Progenitor cell of endocrine pancreas (in vitro differentiated cells): ENCODE data around the gene NAV2. TPM values are rescaled to one million over a fixed set of nuclear protein-coding genes. Genes with fewer than 3 reads are reported as not detected.
A peak's percentile ranks its signal among the peaks of the same experiment; 100 is the strongest.
"Not testable (repeated sequence)": the region's sequence is repeated elsewhere in the genome, so short reads cannot be mapped to it uniquely, and the experiment has no call there.

ENCODE experiments used
- DNase-seq: peaks from one replicate; pipeline ENCODE4 v3.0.0; 2021; ENCODE audit warnings: low spot score; ENCODE audit not compliant: unreplicated experiment
- H3K27ac Mint-ChIP-seq: 2 replicates; pipeline ENCODE4 v1.8.0; 2021; ENCODE audit warnings: mild to moderate bottlenecking, moderate library complexity, mixed read lengths
- H3K27me3 Mint-ChIP-seq: 2 replicates; pipeline ENCODE4 v1.8.0; 2021; ENCODE audit warnings: mixed read lengths
- H3K36me3 Mint-ChIP-seq: 2 replicates; pipeline ENCODE4 v1.8.0; 2022; ENCODE audit warnings: mixed read lengths; ENCODE audit not compliant: insufficient read depth
- H3K4me1 Mint-ChIP-seq: 2 replicates; pipeline ENCODE4 v1.8.0; 2021; ENCODE audit warnings: low read depth, mixed read lengths
- H3K4me3 Mint-ChIP-seq: 2 replicates; pipeline ENCODE4 v1.8.0; 2021; ENCODE audit warnings: low read depth, mild to moderate bottlenecking, moderate library complexity, mixed read lengths
- H3K9me3 Mint-ChIP-seq: 2 replicates; pipeline ENCODE4 v1.8.0; 2021; ENCODE audit warnings: low read depth, mixed read lengths
- total RNA-seq: library from RNA; stranded (reverse); gene quantifications from 2 replicates; pipeline ENCODE4 v1.2.1, GENCODE V29; 2021
- TF ChIP-seq, protein P1 (sequence below): fragments of 200-600 bp; sonication (generic); IDR thresholded peaks from one replicate; pipeline ENCODE4 v1.5.0; 2021; ENCODE audit warnings: antibody characterized with exemption, mild to moderate bottlenecking; ENCODE audit not compliant: unreplicated experiment

NAV2 gene
- total RNA-seq, 1 donor from 2014 or later = 88.3 TPM

GRCh38 chr11:20002312-20003216 lies 289.9 kb downstream of the NAV2 start:
- Mint-ChIP-seq H3K27ac (peak overlapping the region; percentile 94), H3K9me3 (no peaks in the 10 kb centered on the region), H3K27me3 (no peaks in the 10 kb centered on the region), H3K36me3 (no peaks in the 10 kb centered on the region), H3K4me1 (peaks cover 67% of the 10 kb centered on the region), H3K4me3 (peak overlapping the region; percentile 27)
- TF ChIP-seq, protein P1, sequence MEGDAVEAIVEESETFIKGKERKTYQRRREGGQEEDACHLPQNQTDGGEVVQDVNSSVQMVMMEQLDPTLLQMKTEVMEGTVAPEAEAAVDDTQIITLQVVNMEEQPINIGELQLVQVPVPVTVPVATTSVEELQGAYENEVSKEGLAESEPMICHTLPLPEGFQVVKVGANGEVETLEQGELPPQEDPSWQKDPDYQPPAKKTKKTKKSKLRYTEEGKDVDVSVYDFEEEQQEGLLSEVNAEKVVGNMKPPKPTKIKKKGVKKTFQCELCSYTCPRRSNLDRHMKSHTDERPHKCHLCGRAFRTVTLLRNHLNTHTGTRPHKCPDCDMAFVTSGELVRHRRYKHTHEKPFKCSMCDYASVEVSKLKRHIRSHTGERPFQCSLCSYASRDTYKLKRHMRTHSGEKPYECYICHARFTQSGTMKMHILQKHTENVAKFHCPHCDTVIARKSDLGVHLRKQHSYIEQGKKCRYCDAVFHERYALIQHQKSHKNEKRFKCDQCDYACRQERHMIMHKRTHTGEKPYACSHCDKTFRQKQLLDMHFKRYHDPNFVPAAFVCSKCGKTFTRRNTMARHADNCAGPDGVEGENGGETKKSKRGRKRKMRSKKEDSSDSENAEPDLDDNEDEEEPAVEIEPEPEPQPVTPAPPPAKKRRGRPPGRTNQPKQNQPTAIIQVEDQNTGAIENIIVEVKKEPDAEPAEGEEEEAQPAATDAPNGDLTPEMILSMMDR = no peak
- peak; percentile 21 for DNase-seq

DNA sequence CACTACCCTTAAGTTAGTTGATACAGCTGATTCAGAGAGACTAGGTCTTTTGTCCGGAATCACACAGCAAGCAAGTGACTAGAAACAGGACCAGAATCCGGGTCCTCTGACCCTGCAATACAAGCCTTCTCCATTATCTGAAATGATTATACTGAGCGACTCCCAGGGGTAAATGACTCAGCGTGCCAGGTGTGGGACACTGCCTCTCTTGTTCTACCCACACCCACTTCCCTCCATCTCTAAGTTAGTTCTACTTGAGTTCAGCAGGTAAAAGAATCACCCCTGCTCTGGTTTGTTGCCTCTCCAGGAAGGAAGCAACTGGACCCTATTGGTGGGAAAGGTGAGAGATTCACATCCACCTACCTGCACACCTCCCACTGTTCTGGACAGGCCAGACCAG lies 290.7 kb downstream of the NAV2 start:
- H3K27ac Mint-ChIP-seq = peak overlapping the region; percentile 94
- peaks cover 65% of the 10 kb centered on the region for H3K4me1 Mint-ChIP-seq
- H3K27me3 Mint-ChIP-seq = no peaks in the 10 kb centered on the region
- no peak for DNase-seq
- TF ChIP-seq, protein P1 = no peak
- H3K36me3 Mint-ChIP-seq = no peaks in the 10 kb centered on the region
- H3K9me3 Mint-ChIP-seq = no peaks in the 10 kb centered on the region
- H3K4me3 Mint-ChIP-seq = no peak overlapping the region

- no peaks in the 10 kb centered on the region for H3K36me3 Mint-ChIP-seq
- no peaks in the 10 kb centered on the region for H3K27me3 Mint-ChIP-seq
- no peaks in the 10 kb centered on the region for H3K9me3 Mint-ChIP-seq
- TF ChIP-seq, protein P1 = no peak
- peaks cover 57% of the 10 kb centered on the region for H3K4me1 Mint-ChIP-seq
- H3K4me3 Mint-ChIP-seq = no peak overlapping the region
- H3K27ac Mint-ChIP-seq = peak overlapping the region; percentile 94
- DNase-seq = no peak
These were observed 292.2 kb downstream of the NAV2 start for GRCh38 chr11:20004866-20005265.

GRCh38 chr11:20005747-20006146 lies 293.1 kb downstream of the NAV2 start:
- TF ChIP-seq, protein P1 = no peak
- no peak for DNase-seq
- H3K27ac Mint-ChIP-seq = peak overlapping the region; percentile 85

GRCh38 chr11:20006618-20007017 lies 294.0 kb downstream of the NAV2 start:
- Mint-ChIP-seq H3K27ac (peak overlapping the region; percentile 95), H3K4me1 (peaks cover 40% of the 10 kb centered on the region)
- not testable (repeated sequence) for H3K27me3 Mint-ChIP-seq, H3K9me3 Mint-ChIP-seq, H3K36me3 Mint-ChIP-seq, H3K4me3 Mint-ChIP-seq, DNase-seq

More at GRCh38 chr11:20005747-20006146, 293.1 kb downstream of the NAV2 start:
- Mint-ChIP-seq H3K4me3 (no peak overlapping the region), H3K4me1 (peaks cover 48% of the 10 kb centered on the region), H3K36me3 (no peaks in the 10 kb centered on the region), H3K27me3 (no peaks in the 10 kb centered on the region), H3K9me3 (no peaks in the 10 kb centered on the region)
